ENCODE data around the gene SLC5A4. TPM values are rescaled to one million over a fixed set of nuclear protein-coding genes. Genes with fewer than 3 reads are reported as not detected.

Gene SLC5A4
- total and polyA plus RNA-seq, 2 of the 4 experiments (the other 2 are of a cell fraction), result 0.10 to 0.18 TPM

DNA sequence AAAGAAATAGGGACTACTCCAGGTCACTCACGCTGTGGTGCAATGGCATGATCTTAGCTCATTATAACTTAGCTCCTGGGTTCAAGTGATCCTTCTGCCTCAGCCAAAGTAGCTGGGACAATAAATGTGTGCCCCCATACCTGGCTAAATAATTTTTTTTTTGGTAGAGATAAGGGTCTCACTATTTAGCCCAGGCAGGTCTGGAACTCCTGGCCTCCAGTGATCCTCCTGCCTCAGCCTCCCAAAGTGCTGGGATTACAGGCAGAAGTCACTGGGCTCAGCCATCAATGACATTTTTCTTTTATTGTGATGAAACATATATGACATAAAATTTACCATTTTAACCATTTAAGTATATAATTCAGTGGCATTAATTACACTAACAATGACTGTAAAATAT is 10.6 kb downstream of the SLC5A4 start:
- H3K36me3 ChIP-seq (ENCODE audit: control insufficient read depth, insufficient read depth, low read length), result no peaks in the 10 kb centered on the region

More for the DNA sequence above, 10.6 kb downstream of the SLC5A4 start:
- Histone ChIP-seq H4K20me1 (ENCODE audit: insufficient read depth, low read length) (no peaks in the 10 kb centered on the region), H2BK120ac (ENCODE audit: low read depth, low read length) (no peak overlapping the region), H2AK9ac (replicated peaks; ENCODE audit: low read depth, low read length, poor library complexity) (no peak overlapping the region), H2AK5ac (ENCODE audit: low read depth, low read length) (no peak overlapping the region), H2AFZ (replicated peaks; ENCODE audit: low read length, poor library complexity) (no peak overlapping the region), H4K8ac (ENCODE audit: low read depth in 2 of 2, low read length in 2 of 2) (no peak overlapping the region), H2BK5ac (ENCODE audit: low read depth, low read length, poor library complexity, severe bottlenecking) (no peak overlapping the region), H2BK20ac (ENCODE audit: low read depth, low read length) (no peak overlapping the region), H3K27ac (ENCODE audit: insufficient read depth, low read length) (no peak overlapping the region), H3K14ac (replicated peaks; ENCODE audit: low read depth, low read length) (no peak overlapping the region), H3K23ac (ENCODE audit: low read depth, low read length) (no peak overlapping the region), H2BK15ac (ENCODE audit: low read depth, low read length) (no peak overlapping the region), H3K79me1 (ENCODE audit: low read depth in 1 of 2, low read length in 2 of 2) (no peaks in the 10 kb centered on the region), H3K4me3 (ENCODE audit: insufficient read depth, low read depth, low read length) (no peak overlapping the region), H3K4me2 (ENCODE audit: low read depth, low read length) (no peak overlapping the region), H4K91ac (ENCODE audit: insufficient read depth, low read depth, low read length) (no peak overlapping the region), H3K27me3 (ENCODE audit: control insufficient read depth, insufficient read depth, low read length) (no peaks in the 10 kb centered on the region), H3K56ac (ENCODE audit: extremely low read depth, insufficient read depth, low read length) (no peak overlapping the region), H3K4ac (ENCODE audit: low read depth, low read length) (no peak overlapping the region), H3K9ac (ENCODE audit: low read depth, low read length) (no peak overlapping the region), H3K4me1 (ENCODE audit: control insufficient read depth, insufficient read depth, low read length) (no peaks in the 10 kb centered on the region), H3K9me3 (ENCODE audit: control insufficient read depth, insufficient read depth, low read length) (no peaks in the 10 kb centered on the region), H3K18ac (ENCODE audit: low read depth, low read length) (no peak overlapping the region), H4K5ac (ENCODE audit: low read depth, low read length) (no peak overlapping the region), H3K9me1 (ENCODE audit: insufficient read depth, low read length) (no peaks in the 10 kb centered on the region)
- ATAC-seq (ENCODE audit: low read depth) (no peak), DNase-seq (no peak)
- ChIA-PET CTCF (no interaction called here), POLR2A (ENCODE audit: unreplicated experiment) (no interaction called here)
- intact Hi-C loops (cut with micrococcal nuclease), result no loop called here
- WGBS, 2 experiments (ENCODE audit: extremely low coverage in 2 of 2, insufficient read length in 1 of 2), result no CpG with 5 or more reads among the region's 1 CpG
- no peak for TF ChIP-seq FOS (IDR thresholded peaks at IDR 0.05; ENCODE audit: low read depth, low read length)
- TF ChIP-seq BHLHE40 (IDR thresholded peaks at IDR 0.05; ENCODE audit: low read depth, low read length), result no peak
- TF ChIP-seq CHD1 (IDR thresholded peaks at IDR 0.05; ENCODE audit: low read depth, low read length), result no peak
- TF ChIP-seq NFE2L2 (IDR thresholded peaks at IDR 0.05; ENCODE audit: low read depth, low read length), result no peak
- TF ChIP-seq CEBPB (IDR thresholded peaks at IDR 0.05; ENCODE audit: low read depth, low read length), result no peak
- no peak for TF ChIP-seq CTCF (conservative IDR thresholded peaks at IDR 0.05; ENCODE audit: low read depth, low read length)
- TF ChIP-seq ELK1 (IDR thresholded peaks at IDR 0.05; ENCODE audit: borderline replicate concordance, low read depth, low read length), result no peak
- no peak for TF ChIP-seq MAZ (IDR thresholded peaks at IDR 0.05; ENCODE audit: borderline replicate concordance, low read depth, low read length)
- TF ChIP-seq SMC3 (IDR thresholded peaks at IDR 0.05; ENCODE audit: low read depth, low read length), result no peak
- no peak for TF ChIP-seq RAD21 (IDR thresholded peaks at IDR 0.05; ENCODE audit: low read length)
- dilution Hi-C loops (cut with HindIII; ENCODE audit: low sequenced_read_pairs, unreplicated experiment), result no loop called here
- no TSS peak for BruUV-seq (replicated peaks)
- in situ Hi-C loops (cut with MboI; ENCODE audit: low sequenced_read_pairs), result loop anchor here (10.0 kb wide), 1 partner anchor 240 kb away; no protein-coding TSS in a partner anchor

All from IMR-90 (cell line).